ENCODE data around the gene BUD13. TPM values are rescaled to one million over a fixed set of nuclear protein-coding genes. Genes with fewer than 3 reads are reported as not detected.

BUD13 gene
- total RNA-seq, 1 experiment from 2014 or later: 30.0 TPM

DNA sequence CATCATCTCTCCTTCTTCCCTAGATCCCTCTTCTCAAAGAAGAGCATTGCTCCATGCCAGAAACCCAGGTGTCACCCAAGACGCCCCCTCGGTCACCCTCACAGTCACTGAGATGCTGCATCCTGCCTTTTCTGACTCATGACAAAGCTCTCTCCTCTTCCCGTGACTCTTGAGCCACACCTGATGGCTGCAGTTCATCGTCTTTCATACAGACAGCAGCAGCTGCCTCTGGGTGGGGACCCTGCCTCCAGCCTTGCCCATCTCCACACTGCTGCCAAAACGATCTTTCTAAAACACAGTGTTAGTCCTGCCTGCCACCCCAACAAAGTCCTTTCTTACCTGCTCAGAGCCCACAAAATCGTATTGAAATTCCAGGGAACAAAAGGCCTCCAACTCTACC is 44.8 kb downstream of the BUD13 start:
- no peak for TF ChIP-seq SIN3A (IDR thresholded peaks at IDR 0.05; ENCODE audit: borderline replicate concordance, insufficient read depth, low read depth, low read length)
- no peak for TF ChIP-seq TCF7L2 (IDR thresholded peaks at IDR 0.05; ENCODE audit: low read depth, low read length)
- TF ChIP-seq, protein P1, sequence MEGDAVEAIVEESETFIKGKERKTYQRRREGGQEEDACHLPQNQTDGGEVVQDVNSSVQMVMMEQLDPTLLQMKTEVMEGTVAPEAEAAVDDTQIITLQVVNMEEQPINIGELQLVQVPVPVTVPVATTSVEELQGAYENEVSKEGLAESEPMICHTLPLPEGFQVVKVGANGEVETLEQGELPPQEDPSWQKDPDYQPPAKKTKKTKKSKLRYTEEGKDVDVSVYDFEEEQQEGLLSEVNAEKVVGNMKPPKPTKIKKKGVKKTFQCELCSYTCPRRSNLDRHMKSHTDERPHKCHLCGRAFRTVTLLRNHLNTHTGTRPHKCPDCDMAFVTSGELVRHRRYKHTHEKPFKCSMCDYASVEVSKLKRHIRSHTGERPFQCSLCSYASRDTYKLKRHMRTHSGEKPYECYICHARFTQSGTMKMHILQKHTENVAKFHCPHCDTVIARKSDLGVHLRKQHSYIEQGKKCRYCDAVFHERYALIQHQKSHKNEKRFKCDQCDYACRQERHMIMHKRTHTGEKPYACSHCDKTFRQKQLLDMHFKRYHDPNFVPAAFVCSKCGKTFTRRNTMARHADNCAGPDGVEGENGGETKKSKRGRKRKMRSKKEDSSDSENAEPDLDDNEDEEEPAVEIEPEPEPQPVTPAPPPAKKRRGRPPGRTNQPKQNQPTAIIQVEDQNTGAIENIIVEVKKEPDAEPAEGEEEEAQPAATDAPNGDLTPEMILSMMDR (IDR thresholded peaks at IDR 0.05): no peak
- TF ChIP-seq, protein P2, sequence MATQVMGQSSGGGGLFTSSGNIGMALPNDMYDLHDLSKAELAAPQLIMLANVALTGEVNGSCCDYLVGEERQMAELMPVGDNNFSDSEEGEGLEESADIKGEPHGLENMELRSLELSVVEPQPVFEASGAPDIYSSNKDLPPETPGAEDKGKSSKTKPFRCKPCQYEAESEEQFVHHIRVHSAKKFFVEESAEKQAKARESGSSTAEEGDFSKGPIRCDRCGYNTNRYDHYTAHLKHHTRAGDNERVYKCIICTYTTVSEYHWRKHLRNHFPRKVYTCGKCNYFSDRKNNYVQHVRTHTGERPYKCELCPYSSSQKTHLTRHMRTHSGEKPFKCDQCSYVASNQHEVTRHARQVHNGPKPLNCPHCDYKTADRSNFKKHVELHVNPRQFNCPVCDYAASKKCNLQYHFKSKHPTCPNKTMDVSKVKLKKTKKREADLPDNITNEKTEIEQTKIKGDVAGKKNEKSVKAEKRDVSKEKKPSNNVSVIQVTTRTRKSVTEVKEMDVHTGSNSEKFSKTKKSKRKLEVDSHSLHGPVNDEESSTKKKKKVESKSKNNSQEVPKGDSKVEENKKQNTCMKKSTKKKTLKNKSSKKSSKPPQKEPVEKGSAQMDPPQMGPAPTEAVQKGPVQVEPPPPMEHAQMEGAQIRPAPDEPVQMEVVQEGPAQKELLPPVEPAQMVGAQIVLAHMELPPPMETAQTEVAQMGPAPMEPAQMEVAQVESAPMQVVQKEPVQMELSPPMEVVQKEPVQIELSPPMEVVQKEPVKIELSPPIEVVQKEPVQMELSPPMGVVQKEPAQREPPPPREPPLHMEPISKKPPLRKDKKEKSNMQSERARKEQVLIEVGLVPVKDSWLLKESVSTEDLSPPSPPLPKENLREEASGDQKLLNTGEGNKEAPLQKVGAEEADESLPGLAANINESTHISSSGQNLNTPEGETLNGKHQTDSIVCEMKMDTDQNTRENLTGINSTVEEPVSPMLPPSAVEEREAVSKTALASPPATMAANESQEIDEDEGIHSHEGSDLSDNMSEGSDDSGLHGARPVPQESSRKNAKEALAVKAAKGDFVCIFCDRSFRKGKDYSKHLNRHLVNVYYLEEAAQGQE (IDR thresholded peaks at IDR 0.05; ENCODE audit: insufficient read depth in 1 of 2, low read depth in 2 of 2, low read length in 1 of 2): no peak
- TF ChIP-seq POLR2AphosphoS5 (IDR thresholded peaks at IDR 0.05; ENCODE audit: low read depth, low read length): no peak
- no peak overlapping the region for H3K4me3 ChIP-seq (ENCODE audit: low read depth in 2 of 2, low read length in 2 of 2)
- intact Hi-C loops (cut with micrococcal nuclease; ENCODE audit: unreplicated experiment) (no loop called here), in situ Hi-C loops (cut with HindIII; ENCODE audit: low pct_unique_long_range_greater_than_20kb, low sequenced_read_pairs) (no loop called here)
- no peak overlapping the region for H3K27ac ChIP-seq (ENCODE audit: low read length)
- CTCF ChIA-PET: no interaction called here
- H3K4me1 ChIP-seq (ENCODE audit: control insufficient read depth, insufficient read depth, low read length): no peaks in the 10 kb centered on the region; the same call in 1 of the 2 replicates
- POLR2A ChIA-PET: no interaction called here
- no peak for ATAC-seq
- BruUV-seq (replicated peaks): no TSS peak
- no peak for DNase-seq (ENCODE audit: low read depth, low spot score)
- no peaks in the 10 kb centered on the region for H3K36me3 ChIP-seq (ENCODE audit: control insufficient read depth, insufficient read depth, low read length)
- no peaks in the 10 kb centered on the region for H3K9me3 ChIP-seq (ENCODE audit: control insufficient read depth, insufficient read depth, low read depth, low read length)
- H3K27me3 ChIP-seq (ENCODE audit: control insufficient read depth, insufficient read depth, low read length): peaks cover 17% of the 10 kb centered on the region

DNA sequence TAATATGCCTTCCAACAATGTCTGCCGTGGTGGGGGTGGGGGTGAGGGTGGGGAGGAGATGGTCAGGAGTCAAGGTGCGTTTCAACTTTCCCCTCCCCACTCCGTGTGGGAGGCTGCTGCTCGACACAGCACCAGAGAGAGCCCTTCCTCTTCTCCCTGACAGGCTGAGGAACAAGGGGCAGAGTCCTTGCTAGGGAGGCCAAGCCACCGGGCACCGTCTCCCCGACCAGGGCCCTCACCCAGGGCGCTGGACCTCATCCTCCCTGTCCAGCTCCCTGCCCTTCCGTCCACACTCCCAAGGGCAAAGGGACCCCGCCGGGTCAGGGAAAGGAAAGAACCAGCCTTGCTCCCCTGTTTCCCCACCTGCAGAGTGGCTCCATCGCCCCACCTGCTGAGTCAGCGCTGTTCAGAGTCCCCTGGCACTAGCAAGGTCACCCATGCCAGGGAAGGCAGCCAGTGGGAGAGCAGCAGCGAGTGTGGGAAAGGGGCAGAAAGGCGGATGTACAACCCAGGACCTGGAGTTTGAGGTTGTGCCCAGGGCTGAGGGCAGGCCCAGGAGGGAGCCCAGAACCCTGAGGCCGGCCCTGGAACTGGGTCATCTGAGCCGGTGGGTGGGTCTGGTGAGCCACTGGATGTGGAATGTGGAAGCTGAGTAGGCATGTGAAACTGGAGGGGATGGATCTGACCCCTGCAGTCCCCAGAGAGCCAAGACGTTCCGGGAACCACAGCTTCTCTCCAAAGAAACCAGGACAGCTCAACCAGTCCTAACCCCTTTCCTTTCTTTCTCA is 47.2 kb downstream of the BUD13 start:
- no TSS peak for BruUV-seq (replicated peaks)
- no peaks in the 10 kb centered on the region; the same call in 1 of the 2 replicates for H3K4me1 ChIP-seq (ENCODE audit: control insufficient read depth, insufficient read depth, low read length)
- H3K36me3 ChIP-seq (ENCODE audit: control insufficient read depth, insufficient read depth, low read length): no peaks in the 10 kb centered on the region
- ATAC-seq (0 out of 2 replicates have a peak, but pooled peaks have one; percentile 9), DNase-seq (ENCODE audit: low read depth, low spot score) (no peak)
- CTCF ChIA-PET: interaction anchor here (0.6 kb wide), 1 partner anchor 14 kb away, joined by 4 read pairs; no protein-coding TSS in a partner anchor
- H3K27ac ChIP-seq (ENCODE audit: low read length): no peak overlapping the region
- peaks cover 17% of the 10 kb centered on the region for H3K27me3 ChIP-seq (ENCODE audit: control insufficient read depth, insufficient read depth, low read length)
- POLR2A ChIA-PET: no interaction called here
- H3K4me3 ChIP-seq (ENCODE audit: low read depth in 2 of 2, low read length in 2 of 2): no peak overlapping the region
- TF ChIP-seq, protein P2 (IDR thresholded peaks at IDR 0.05; ENCODE audit: insufficient read depth in 1 of 2, low read depth in 2 of 2, low read length in 1 of 2): no peak
- TF ChIP-seq POLR2AphosphoS5 (IDR thresholded peaks at IDR 0.05; ENCODE audit: low read depth, low read length) (no peak), SIN3A (IDR thresholded peaks at IDR 0.05; ENCODE audit: borderline replicate concordance, insufficient read depth, low read depth, low read length) (no peak), TCF7L2 (IDR thresholded peaks at IDR 0.05; ENCODE audit: low read depth, low read length) (no peak)
- TF ChIP-seq, protein P1 (IDR thresholded peaks at IDR 0.05): no peak
- no peaks in the 10 kb centered on the region for H3K9me3 ChIP-seq (ENCODE audit: control insufficient read depth, insufficient read depth, low read depth, low read length)
- in situ Hi-C loops (cut with HindIII; ENCODE audit: low pct_unique_long_range_greater_than_20kb, low sequenced_read_pairs): no loop called here
- intact Hi-C loops (cut with micrococcal nuclease; ENCODE audit: unreplicated experiment): no loop called here
